OCI-LY1 (cell line): ENCODE results near the gene ALS2CL.
A peak's percentile ranks its signal among the peaks of the same experiment; 100 is the strongest.
"Not testable (repeated sequence)": the region's sequence is repeated elsewhere in the genome, so short reads cannot be mapped to it uniquely, and the experiment has no call there.

Source experiments
- H2AFZ ChIP-seq: fragments of 200-600 bp; sonication (generic), shearing (Covaris generic); 2 replicates; pipeline ENCODE4 v1.6.0; 2014; ENCODE audit warnings: antibody characterized with exemption, mild to moderate bottlenecking, low read length
- H3F3A ChIP-seq: fragments of 200-600 bp; sonication (generic), shearing (Covaris generic); 2 replicates; pipeline ENCODE4 v1.6.0; 2014; ENCODE audit warnings: mild to moderate bottlenecking, antibody characterized with exemption, low read length, moderate library complexity; ENCODE audit not compliant: insufficient read depth
- H3K27ac ChIP-seq: fragments of 200-600 bp; sonication (generic); 2 replicates; pipeline ENCODE4 v1.5.1; 2014; ENCODE audit warnings: low read length, mixed run types, mild to moderate bottlenecking, low read depth; ENCODE audit not compliant: poor library complexity, severe bottlenecking
- H3K27me3 ChIP-seq: fragments of 200-600 bp; sonication (generic); 2 replicates; pipeline ENCODE4 v1.6.0; 2014; ENCODE audit warnings: antibody characterized with exemption, mild to moderate bottlenecking, low read length, moderate library complexity; ENCODE audit not compliant: insufficient read depth
- H3K36me3 ChIP-seq: fragments of 200-600 bp; sonication (generic); 2 replicates; pipeline ENCODE4 v1.6.1; 2014; ENCODE audit warnings: mild to moderate bottlenecking, antibody characterized with exemption, low read length, moderate library complexity, mixed read lengths; ENCODE audit not compliant: insufficient read depth
- H3K4me1 ChIP-seq: fragments of 200-600 bp; sonication (generic); 2 replicates; pipeline ENCODE4 v1.5.1; 2014; ENCODE audit warnings: mild to moderate bottlenecking, low read length, moderate library complexity; ENCODE audit not compliant: insufficient read depth, severe bottlenecking
- H3K4me2 ChIP-seq: fragments of 200-600 bp; sonication (generic), shearing (Covaris generic); 2 replicates; pipeline ENCODE4 v1.6.1; 2014; ENCODE audit warnings: low read length
- H3K4me3 ChIP-seq: fragments of 200-600 bp; sonication (generic); 2 replicates; pipeline ENCODE4 v1.5.1; 2014; ENCODE audit warnings: low read length, low read depth, mild to moderate bottlenecking, mixed read lengths; ENCODE audit not compliant: poor library complexity, severe bottlenecking
- H3K79me2 ChIP-seq: fragments of 200-600 bp; shearing (Covaris generic); 2 replicates; pipeline ENCODE4 v1.6.1; 2016; ENCODE audit warnings: mixed run types, low read length, mixed read lengths; ENCODE audit not compliant: insufficient read depth
- H3K9ac ChIP-seq: fragments of 200-600 bp; sonication (generic), shearing (Covaris generic); 2 replicates; pipeline ENCODE4 v1.6.1; 2014; ENCODE audit warnings: mild to moderate bottlenecking, low read length, mixed read lengths
- H3K9me2 ChIP-seq: fragments of 200-600 bp; sonication (generic), shearing (Covaris generic); 2 replicates; pipeline ENCODE4 v1.6.1; 2014; ENCODE audit warnings: low read depth, mild to moderate bottlenecking, low read length, mixed read lengths
- H3K9me3 ChIP-seq: fragments of 200-600 bp; shearing (Covaris generic); 2 replicates; pipeline ENCODE4 v1.6.1; 2014; ENCODE audit warnings: low read length, mixed read lengths
- H4K20me1 ChIP-seq: fragments of 200-600 bp; sonication (generic), shearing (Covaris generic); 2 replicates; pipeline ENCODE4 v1.6.0; 2016; ENCODE audit warnings: mild to moderate bottlenecking, low read length; ENCODE audit not compliant: insufficient read depth
- EZH2 ChIP-seq: fragments of 200-600 bp; sonication (generic), shearing (Covaris generic); IDR thresholded peaks from 2 replicates; pipeline ENCODE4 v1.8.0; 2017; ENCODE audit warnings: borderline replicate concordance, mixed run types, mild to moderate bottlenecking, antibody characterized with exemption, low read length, moderate library complexity, mixed read lengths
- TF ChIP-seq, protein P1 (sequence below): fragments of 200-600 bp; sonication (generic), shearing (Covaris generic); IDR thresholded peaks from 2 replicates; pipeline ENCODE4 v1.5.1; 2017; ENCODE audit warnings: mild to moderate bottlenecking, antibody characterized with exemption, low read length, moderate library complexity, mixed read lengths

The ALS2CL gene, protein sequence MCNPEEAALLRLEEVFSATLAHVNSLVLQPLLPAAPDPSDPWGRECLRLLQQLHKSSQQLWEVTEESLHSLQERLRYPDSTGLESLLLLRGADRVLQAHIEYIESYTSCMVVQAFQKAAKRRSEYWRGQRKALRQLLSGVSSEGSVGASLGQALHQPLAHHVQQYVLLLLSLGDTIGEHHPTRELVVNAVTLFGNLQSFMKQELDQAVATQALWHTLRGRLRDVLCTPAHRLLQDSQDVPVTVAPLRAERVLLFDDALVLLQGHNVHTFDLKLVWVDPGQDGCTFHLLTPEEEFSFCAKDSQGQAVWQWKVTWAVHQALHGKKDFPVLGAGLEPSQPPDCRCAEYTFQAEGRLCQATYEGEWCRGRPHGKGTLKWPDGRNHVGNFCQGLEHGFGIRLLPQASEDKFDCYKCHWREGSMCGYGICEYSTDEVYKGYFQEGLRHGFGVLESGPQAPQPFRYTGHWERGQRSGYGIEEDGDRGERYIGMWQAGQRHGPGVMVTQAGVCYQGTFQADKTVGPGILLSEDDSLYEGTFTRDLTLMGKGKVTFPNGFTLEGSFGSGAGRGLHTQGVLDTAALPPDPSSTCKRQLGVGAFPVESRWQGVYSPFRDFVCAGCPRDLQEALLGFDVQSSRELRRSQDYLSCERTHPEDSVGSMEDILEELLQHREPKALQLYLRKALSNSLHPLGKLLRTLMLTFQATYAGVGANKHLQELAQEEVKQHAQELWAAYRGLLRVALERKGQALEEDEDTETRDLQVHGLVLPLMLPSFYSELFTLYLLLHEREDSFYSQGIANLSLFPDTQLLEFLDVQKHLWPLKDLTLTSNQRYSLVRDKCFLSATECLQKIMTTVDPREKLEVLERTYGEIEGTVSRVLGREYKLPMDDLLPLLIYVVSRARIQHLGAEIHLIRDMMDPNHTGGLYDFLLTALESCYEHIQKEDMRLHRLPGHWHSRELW

GRCh38 chr3:46693038-46693891 is at the start of gene ALS2CL:
Gene ALS2CL (minus strand): TSS chr3:46693679. CDS start chr3:46689440, 4,239 bp downstream.
- Histone ChIP-seq H3F3A (no peaks in the 10 kb centered on the region), H3K79me2 (no peaks in the 10 kb centered on the region), H3K9me2 (no peaks in the 10 kb centered on the region), H4K20me1 (no peaks in the 10 kb centered on the region), H3K4me3 (peak within 1 kb of the TSS; percentile 47), H3K9me3 (no peaks in the 10 kb centered on the region), H3K36me3 (no peaks in the 10 kb centered on the region), H3K27ac (no peak within 1 kb of the TSS), H3K9ac (no peak within 1 kb of the TSS), H3K27me3 (peaks cover 10% of the 10 kb centered on the region; the same call in 1 of the 2 replicates), H2AFZ (no peak within 1 kb of the TSS), H3K4me2 (peak within 1 kb of the TSS; percentile 60), H3K4me1 (peaks cover 10% of the 10 kb centered on the region)
- TF ChIP-seq, protein P1, sequence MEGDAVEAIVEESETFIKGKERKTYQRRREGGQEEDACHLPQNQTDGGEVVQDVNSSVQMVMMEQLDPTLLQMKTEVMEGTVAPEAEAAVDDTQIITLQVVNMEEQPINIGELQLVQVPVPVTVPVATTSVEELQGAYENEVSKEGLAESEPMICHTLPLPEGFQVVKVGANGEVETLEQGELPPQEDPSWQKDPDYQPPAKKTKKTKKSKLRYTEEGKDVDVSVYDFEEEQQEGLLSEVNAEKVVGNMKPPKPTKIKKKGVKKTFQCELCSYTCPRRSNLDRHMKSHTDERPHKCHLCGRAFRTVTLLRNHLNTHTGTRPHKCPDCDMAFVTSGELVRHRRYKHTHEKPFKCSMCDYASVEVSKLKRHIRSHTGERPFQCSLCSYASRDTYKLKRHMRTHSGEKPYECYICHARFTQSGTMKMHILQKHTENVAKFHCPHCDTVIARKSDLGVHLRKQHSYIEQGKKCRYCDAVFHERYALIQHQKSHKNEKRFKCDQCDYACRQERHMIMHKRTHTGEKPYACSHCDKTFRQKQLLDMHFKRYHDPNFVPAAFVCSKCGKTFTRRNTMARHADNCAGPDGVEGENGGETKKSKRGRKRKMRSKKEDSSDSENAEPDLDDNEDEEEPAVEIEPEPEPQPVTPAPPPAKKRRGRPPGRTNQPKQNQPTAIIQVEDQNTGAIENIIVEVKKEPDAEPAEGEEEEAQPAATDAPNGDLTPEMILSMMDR: no peak
- no peak for TF ChIP-seq EZH2

DNA sequence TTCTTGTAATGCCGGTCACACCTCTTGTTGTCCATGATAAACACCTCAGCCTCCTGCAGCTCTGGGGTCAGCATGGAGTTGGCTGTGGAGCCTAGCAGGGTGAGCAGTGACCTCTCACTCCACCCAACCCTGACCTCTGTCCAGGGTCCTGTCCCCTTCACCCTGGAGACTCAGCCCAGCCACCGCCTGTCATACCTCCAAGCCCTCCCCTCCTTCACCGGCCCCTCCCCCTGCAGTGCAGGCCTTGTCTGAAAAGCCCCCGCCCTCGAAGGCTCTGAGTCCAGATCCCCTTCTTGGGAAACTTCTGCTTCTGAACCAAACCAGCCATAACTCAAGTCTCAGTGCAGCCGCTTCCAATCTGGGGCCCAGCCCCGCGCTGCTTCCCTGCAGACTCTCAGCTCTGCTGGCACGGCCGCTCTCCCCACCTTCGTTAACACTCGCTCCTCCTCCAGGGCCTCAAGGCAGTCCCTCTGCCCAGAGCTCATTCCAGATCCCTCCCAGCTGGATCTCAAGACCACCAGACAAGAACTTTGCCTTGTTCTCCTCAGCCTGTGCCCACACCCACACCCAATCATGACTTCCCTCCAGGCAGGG is 49.6 kb upstream of the ALS2CL start:
- no peak overlapping the region for H2AFZ ChIP-seq
- H3K4me1 ChIP-seq: no peaks in the 10 kb centered on the region
- no peak overlapping the region for H3K4me2 ChIP-seq
- H4K20me1 ChIP-seq: no peaks in the 10 kb centered on the region
- TF ChIP-seq EZH2: no peak
- no peaks in the 10 kb centered on the region for H3F3A ChIP-seq
- H3K79me2 ChIP-seq: no peaks in the 10 kb centered on the region
- H3K9me3 ChIP-seq: no peaks in the 10 kb centered on the region
- H3K27me3 ChIP-seq: no peaks in the 10 kb centered on the region
- H3K9ac ChIP-seq: no peak overlapping the region
- no peaks in the 10 kb centered on the region for H3K9me2 ChIP-seq
- no peak overlapping the region for H3K27ac ChIP-seq
- no peak overlapping the region for H3K4me3 ChIP-seq
- H3K36me3 ChIP-seq: no peaks in the 10 kb centered on the region

GRCh38 chr3:46739565-46739964 is 46.1 kb upstream of the ALS2CL start:
- H3K79me2 ChIP-seq, H3K4me3 ChIP-seq, H3K9me2 ChIP-seq, H3F3A ChIP-seq, H2AFZ ChIP-seq, H3K27me3 ChIP-seq, H3K4me2 ChIP-seq, H4K20me1 ChIP-seq, H3K4me1 ChIP-seq, H3K9me3 ChIP-seq, H3K9ac ChIP-seq, H3K27ac ChIP-seq, H3K36me3 ChIP-seq: not testable (repeated sequence)
